Measurements from ENCODE around the gene RNU6-7.

RNU6-7 gene

DNA sequence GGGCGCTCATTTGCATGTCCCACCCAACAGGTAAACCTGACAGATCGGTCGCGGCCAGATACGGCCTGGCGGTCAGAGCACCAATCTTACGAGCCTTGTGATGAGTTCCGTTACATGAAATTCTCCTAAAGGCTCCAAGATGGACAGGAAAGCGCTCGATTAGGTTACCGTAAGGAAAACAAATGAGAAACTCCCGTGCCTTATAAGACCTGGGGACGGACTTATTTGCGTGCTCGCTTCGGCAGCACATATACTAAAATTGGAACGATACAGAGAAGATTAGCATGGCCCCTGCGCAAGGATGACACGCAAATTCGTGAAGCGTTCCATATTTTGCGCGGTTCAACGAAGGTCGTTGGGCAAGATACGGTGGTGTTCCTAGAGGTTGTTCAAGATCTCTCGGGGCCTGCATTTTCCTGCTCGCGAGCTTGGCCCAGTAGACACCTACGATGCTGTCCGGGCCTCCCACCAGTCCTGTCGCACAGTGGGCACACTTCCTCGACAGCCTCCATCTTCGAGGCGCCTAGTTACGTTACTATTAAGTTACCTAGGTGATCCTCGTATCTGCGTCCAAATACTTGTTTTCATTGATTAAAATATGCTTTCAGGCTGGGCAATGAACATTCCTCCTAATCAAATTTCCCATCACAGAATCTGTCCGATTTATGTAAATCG, at the start of gene RNU6-7:
RNU6-7 (plus strand) TSS at position 230 of the 675 bp plus-strand sequence.
- no peak for DNase-seq (ENCODE audit: low spot score)

- DNase-seq (ENCODE audit: low spot score) = no peak
Observed at GRCh38 chr14:32166029-32166428, 35.8 kb upstream of the RNU6-7 start.

DNA sequence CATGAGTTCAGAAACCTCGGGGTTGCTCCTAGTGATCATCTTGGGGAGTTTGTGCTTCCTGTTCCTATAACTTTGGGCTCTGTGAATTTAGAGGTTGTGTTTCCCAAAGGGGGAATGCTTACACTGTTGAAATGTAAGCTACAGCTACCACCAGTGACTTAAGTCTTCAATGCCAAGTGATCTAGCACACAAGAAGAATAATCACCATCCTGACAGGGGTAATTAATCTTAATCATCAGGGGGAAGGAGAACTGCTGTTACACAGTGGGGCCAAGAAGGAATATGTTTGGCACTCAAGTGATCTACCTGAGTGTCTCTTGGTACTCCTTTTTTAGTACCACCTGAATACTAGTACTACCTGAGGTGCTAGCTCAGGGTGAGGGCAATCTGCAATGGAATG, 34.9 kb upstream of the RNU6-7 start:
- DNase-seq (ENCODE audit: low spot score) = no peak

GRCh38 chr14:32167907-32168306, 33.9 kb upstream of the RNU6-7 start:
- DNase-seq (ENCODE audit: low spot score) = no peak

GRCh38 chr14:32169191-32169590, 32.7 kb upstream of the RNU6-7 start:
- DNase-seq (ENCODE audit: low spot score) = no peak

- DNase-seq (ENCODE audit: low spot score) = no peak
Observed at GRCh38 chr14:32171469-32171868, 30.4 kb upstream of the RNU6-7 start.

DNA sequence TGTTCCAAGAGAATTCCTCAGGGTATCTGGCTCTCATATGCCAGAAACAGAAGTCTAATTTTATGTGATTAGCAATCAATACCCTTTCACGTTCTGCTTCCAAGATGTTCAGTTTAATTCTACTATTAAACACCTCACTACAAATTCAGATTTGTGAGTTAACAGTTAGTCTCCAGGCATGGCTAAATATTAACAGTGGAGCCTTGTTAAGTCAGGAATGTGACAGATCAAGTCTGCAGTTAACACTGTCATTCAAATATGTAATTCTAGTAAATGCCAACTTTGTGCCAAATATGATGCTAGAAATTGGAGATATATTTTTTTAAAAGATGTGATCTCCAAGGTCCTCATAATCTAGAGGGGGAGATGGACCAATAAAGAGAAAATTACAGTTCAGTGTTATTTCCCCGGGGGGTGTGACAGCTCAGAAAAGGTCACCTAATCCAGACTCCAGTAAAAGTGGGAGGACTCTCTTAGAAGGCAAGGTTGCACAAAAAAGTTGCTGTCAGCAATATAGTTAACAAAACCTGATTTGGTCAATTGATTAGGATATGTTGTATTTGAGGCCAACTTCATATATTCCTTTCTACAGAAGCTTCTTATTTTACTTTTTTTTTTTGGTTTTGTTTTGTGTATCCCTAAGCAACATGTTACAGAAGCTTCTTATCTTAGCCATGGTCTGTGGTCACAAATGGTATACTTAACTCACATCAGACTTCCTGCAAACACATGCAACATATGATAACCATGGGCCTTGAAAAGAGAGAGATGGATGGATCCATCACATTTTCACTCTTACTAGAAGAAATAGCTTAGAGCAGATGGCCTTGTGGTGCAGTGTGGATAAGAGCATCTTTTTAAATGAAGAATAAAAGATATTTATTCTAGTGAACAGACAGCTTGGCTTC, 18.4 kb upstream of the RNU6-7 start:
- DNase-seq (ENCODE audit: low spot score) = no peak

- DNase-seq (ENCODE audit: low spot score) = no peak
Observed at GRCh38 chr14:32185097-32185496, 16.7 kb upstream of the RNU6-7 start.

GRCh38 chr14:32186248-32186647, 15.6 kb upstream of the RNU6-7 start:
- no peak for DNase-seq (ENCODE audit: low spot score)

DNA sequence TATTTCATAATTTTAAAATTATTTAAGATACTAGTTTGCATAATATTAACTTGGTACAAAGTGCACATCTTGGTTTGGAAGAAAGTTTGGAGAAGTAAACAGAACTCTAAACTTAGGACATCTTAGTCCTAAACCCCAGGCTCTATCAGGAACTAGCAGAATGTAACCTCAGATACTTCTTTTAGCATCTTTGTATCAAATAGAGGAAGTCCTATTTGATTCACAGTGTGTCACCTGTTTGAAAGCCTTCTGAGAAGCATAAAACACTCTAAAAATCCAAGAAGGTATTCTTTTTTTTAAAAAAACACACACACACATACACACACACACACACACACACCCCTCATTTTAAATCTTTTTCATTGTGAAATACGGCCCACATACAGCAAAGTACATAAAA, 12.0 kb upstream of the RNU6-7 start:
- no peak for DNase-seq (ENCODE audit: low spot score)

GRCh38 chr14:32190673-32191072, 11.2 kb upstream of the RNU6-7 start:
- DNase-seq (ENCODE audit: low spot score) = no peak

- no peak for DNase-seq (ENCODE audit: low spot score)
Observed at GRCh38 chr14:32192712-32193373, 9.0 kb upstream of the RNU6-7 start.

- no peak for DNase-seq (ENCODE audit: low spot score)
Observed at GRCh38 chr14:32193532-32193931, 8.3 kb upstream of the RNU6-7 start.

DNA sequence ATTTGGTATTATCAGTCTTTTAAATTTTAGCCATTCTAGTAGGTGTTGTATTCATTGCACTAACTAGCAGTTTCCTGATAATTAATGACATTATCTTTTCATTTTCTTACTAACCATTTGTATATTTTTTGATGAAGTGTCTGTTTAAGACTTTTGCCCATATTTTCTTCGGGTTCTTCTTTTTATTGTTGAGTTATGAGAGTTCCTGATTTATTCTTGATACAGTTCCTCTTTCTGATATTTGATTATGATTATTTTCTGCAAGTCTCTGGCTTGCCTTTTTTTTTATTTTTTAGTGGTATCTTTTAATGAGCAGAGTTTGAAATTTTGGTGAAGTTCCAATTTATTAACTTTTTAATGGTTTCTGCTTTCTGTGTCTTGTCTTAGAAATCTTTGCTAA, 6.2 kb upstream of the RNU6-7 start:
- no peak for DNase-seq (ENCODE audit: low spot score)

DNA sequence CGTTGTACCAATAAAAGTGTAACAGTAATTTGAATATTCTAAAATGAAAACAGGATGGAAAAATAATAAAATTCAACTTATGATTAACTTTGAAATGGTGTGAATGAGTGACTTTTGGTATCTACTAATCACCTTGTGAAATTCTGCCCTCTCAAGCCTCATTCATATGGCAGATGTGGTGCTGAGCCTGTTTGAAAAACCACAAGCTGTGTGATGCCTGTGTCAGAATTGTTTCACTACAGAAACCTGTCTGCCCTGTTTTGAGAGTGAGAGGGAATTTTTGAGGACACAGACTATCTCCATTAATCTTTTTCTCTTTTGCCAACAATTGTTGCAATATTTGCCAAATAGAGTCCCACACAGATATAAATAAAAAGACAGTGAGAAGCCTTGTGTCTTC, 3.9 kb upstream of the RNU6-7 start:
- DNase-seq (ENCODE audit: low spot score) = no peak

DNA sequence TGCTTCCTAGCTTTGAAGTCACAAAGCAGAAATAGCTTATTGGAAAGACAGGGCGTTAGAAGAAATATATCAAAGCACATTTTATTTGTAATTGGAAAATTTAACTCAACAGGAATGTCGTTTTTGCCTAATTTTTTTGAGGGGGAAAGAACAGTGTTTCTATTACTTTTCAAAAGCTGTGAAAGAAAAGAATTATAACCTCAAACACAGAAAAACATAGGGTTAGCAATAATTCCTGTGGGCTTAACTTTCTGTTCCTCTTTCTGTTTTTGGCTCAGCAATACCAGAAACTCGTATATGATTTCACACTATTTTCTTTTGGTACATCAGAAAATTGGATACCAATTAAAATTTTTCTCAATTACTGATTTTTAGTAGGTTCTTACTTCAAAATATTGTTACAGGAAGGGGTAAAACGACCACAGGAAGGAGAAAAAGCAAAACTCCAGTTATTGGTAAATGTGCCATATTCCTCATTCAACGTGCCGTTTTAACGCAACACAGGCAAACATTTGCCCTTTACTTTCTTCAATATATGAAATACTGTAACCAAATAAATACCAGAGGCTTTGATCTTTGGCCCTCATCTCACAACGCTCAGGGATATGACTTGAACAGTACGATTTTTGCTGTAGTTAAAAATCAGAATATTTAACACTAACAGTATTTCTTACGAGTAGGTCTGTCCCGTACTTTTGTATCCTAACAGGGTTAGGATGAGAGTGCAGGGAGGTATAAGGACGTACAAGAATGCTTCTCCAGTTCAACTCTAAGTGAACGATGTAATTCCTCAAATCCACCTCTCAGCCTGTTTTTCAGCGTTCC, 1.3 kb upstream of the RNU6-7 start:
- DNase-seq (ENCODE audit: low spot score) = no peak

GRCh38 chr14:32201193-32201815, 541 bp upstream of the RNU6-7 start:
- DNase-seq (ENCODE audit: low spot score) = peak; percentile 46

DNA sequence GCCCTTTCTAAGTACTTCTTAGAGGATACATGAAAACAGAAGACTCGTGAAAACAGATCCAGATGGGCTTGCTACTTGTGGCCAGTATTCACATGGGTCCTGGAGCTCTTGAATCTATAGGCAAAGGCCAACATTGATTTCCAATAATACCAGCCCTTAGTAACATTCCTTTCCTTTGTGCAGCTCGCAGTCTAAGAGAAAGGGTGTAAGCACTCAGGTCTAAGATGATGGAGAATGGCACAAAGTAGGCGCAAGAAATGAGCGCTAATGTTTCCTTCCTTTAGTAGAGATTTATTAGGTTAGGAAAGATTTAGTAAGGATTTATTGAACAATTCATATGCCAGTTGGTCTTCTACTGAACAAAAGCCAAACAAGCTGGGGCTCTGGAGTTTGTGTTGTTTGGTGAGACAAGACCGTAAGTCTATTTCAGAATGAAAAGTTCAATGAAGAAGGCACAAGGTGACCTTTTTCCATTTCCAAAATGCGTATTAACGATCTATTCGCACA, 699 bp downstream of the RNU6-7 start:
- DNase-seq (ENCODE audit: low spot score) = no peak

DNA sequence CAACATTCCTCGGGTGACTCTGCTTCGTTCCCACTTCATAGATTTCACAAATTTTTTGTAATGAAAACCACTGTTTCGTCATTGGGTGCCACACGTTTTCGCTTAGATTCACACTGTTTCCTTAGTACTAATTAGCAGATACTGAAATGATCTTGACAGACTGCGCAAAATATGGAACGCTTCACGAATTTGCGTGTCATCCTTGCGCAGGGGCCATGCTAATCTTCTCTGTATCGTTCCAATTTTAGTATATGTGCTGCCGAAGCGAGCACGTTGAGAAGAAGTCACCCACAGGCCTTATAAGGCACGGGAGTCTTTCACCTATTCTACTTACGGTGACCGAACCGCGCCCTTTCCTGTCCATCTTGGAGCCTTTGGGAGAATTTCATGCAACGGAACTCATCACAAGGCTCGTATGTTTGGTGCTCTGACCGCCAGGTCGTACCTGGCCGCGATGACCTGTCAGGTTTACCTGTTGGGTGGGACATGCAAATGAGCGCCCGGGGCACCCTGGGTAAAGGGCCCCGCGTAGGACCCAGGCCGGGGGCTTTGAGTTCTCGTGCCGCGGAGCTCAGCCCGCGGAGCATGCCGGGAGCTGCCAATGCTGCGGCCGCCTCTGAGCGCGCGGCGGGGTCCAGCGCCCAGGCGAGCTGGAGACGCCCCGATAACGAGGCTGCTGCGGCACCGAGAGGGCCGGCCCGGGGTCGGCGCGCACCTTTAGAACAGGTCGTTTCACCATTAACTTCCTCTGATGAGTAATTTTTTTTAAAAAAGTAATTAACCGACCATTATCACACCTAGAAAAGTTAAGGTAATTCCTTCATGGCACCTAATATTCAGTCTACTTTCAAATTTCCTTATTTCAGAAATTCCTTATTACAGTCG, 1.4 kb downstream of the RNU6-7 start, which contains the start of gene RNU6-8:
RNU6-8 (minus strand) TSS at position 272 of the 885 bp plus-strand sequence.
- peak; percentile 63 for DNase-seq (ENCODE audit: low spot score)

GRCh38 chr14:32203928-32204357, 2.1 kb downstream of the RNU6-7 start:
- DNase-seq (ENCODE audit: low spot score) = no peak

Data from hematopoietic multipotent progenitor cell treated with erythropoietin and hydrocortisone succinate and interleukin-3 and kit ligand, for 15 days (in vitro differentiated cells).